K562 (cell line): ENCODE data around the gene TANK. TPM values are rescaled to one million over a fixed set of nuclear protein-coding genes. Genes with fewer than 3 reads are reported as not detected.

Source experiments
- ATAC-seq: fragments of 200-7000 bp; cut with Tn5 transposase; 3 replicates; pipeline ENCODE4 v1.9.1; 2020; ENCODE audit warnings: moderate library complexity
- BruUV-seq: library from RNA; stranded (reverse); fragments of 400-500 nt; replicated peaks from 2 replicates; lab custom pipeline; 2021; lab: Mats Ljungman, UMichigan
- CTCF ChIA-PET: fragments of 300-600 bp; formaldehyde crosslinking; extraction: SDS; loops from one replicate; lab custom pipeline; 2021; ENCODE audit warnings: low intra/inter-chr PET ratio; lab: Yijun Ruan, JAX
- POLR2A ChIA-PET: fragments of 300-600, 350-650 bp; sonication (Branson Sonifier 250); formaldehyde crosslinking; extraction: SDS; loops from one replicate; lab custom pipeline; 2021; ENCODE audit warnings: antibody characterized with exemption, inconsistent platforms; lab: Yijun Ruan, JAX
- DNase-seq, 4 experiments: peaks; one replicate each; pipeline versions ENCODE4 v3.0.0 to v3.0.0-alpha.2; 2011 to 2018; ENCODE audit warnings: low spot score in 3 of 4, mixed read lengths in 3 of 4; ENCODE audit errors: extremely low read depth in 1 of 4
- FAIRE-seq: peaks from 2 replicates; lab custom pipeline; 2011; peaks lifted over from hg19 to GRCh38; lab: Jason Lieb, UNC
- H2AFZ ChIP-seq: 2 replicates; pipeline ENCODE4 v1.6.0; 2011; ENCODE audit warnings: low read depth, low read length, control low read depth, inconsistent platforms
- H3K27ac ChIP-seq: fragments of 200-600 bp; 3 replicates; pipeline ENCODE4 v1.8.0; 2011; ENCODE audit warnings: low read depth, mild to moderate bottlenecking, control low read depth, inconsistent platforms, low read length, moderate library complexity, mixed read lengths; ENCODE audit errors: extremely low read depth
- H3K27me3 ChIP-seq, 2 experiments: fragments of 300-600 bp in 1 of 2; 2 replicates in 1 of 2; 3 replicates in 1 of 2; pipeline versions ENCODE4 v1.6.0 to v1.8.0; 2011; ENCODE audit warnings: inconsistent platforms in 2 of 2, low read length in 2 of 2, mild to moderate bottlenecking in 1 of 2, mixed read lengths in 1 of 2, moderate library complexity in 1 of 2; ENCODE audit not compliant: control insufficient read depth in 2 of 2, insufficient read depth in 2 of 2
- H3K36me3 ChIP-seq: fragments of 300-600 bp; 3 replicates; pipeline ENCODE4 v1.8.0; 2011; ENCODE audit warnings: mild to moderate bottlenecking, low read length, inconsistent platforms; ENCODE audit not compliant: control insufficient read depth, insufficient read depth
- H3K4me1 ChIP-seq, 2 experiments: fragments of 200-600 bp in 1 of 2; replicated peaks in 1 of 2; 2 replicates in 1 of 2; 3 replicates in 1 of 2; pipeline versions ENCODE4 v1.5.1 to v1.8.0; 2011; ENCODE audit warnings: inconsistent platforms in 2 of 2, low read length in 2 of 2, mild to moderate bottlenecking in 1 of 2, mixed read lengths in 1 of 2, moderate library complexity in 1 of 2; ENCODE audit not compliant: control insufficient read depth in 2 of 2, insufficient read depth in 2 of 2
- H3K4me2 ChIP-seq: 2 replicates; pipeline ENCODE4 v1.6.1; 2011; ENCODE audit warnings: low read length, control low read depth, inconsistent platforms, mixed read lengths; ENCODE audit not compliant: insufficient read depth
- H3K4me3 ChIP-seq: fragments of 200-600 bp; sonication (generic), shearing (Covaris generic); 2 replicates; pipeline ENCODE4 v1.5.1; 2016; ENCODE audit warnings: control low read depth, inconsistent platforms
- H3K79me2 ChIP-seq: fragments of 200-600 bp; 3 replicates; pipeline ENCODE4 v1.8.0; 2011; ENCODE audit warnings: low read length, inconsistent platforms; ENCODE audit not compliant: control insufficient read depth, insufficient read depth
- H3K9ac ChIP-seq, 2 experiments: 2 replicates each; pipeline versions ENCODE4 v1.6.0 to v1.6.1; 2011; ENCODE audit warnings: low read depth in 2 of 2, low read length in 2 of 2, control low read depth in 1 of 2, inconsistent platforms in 1 of 2, mild to moderate bottlenecking in 1 of 2, mixed read lengths in 1 of 2; ENCODE audit not compliant: insufficient read depth in 1 of 2
- H3K9me1 ChIP-seq: one replicate; pipeline ENCODE4 v1.6.0; 2011; ENCODE audit warnings: inconsistent platforms, mild to moderate bottlenecking, low read length, moderate library complexity; ENCODE audit not compliant: control insufficient read depth, insufficient read depth
- H3K9me3 ChIP-seq: replicated peaks from 2 replicates; pipeline ENCODE4 v1.5.1; 2011; ENCODE audit warnings: low read depth, low read length, inconsistent platforms; ENCODE audit not compliant: control insufficient read depth, insufficient read depth
- H4K20me1 ChIP-seq: replicated peaks from 2 replicates; pipeline ENCODE4 v1.6.1; 2011; ENCODE audit warnings: low read length, inconsistent platforms, mixed read lengths; ENCODE audit not compliant: control insufficient read depth, insufficient read depth
- ARID1B ChIP-seq: fragments of 450-650 bp; IDR thresholded peaks from 2 replicates; pipeline ENCODE4 v1.6.1; 2016; ENCODE audit warnings: antibody characterized with exemption, mild to moderate bottlenecking, inconsistent platforms
- C11orf30 ChIP-seq: fragments of 450-650 bp; IDR thresholded peaks from 2 replicates; pipeline ENCODE4 v1.6.1; 2016; ENCODE audit warnings: low read depth, mild to moderate bottlenecking
- NFIC ChIP-seq: fragments of 450-650 bp; IDR thresholded peaks from 2 replicates; pipeline ENCODE4 v1.6.1; 2017; ENCODE audit warnings: mild to moderate bottlenecking, inconsistent platforms
- PCBP1 ChIP-seq: fragments of 200-400 bp; formaldehyde crosslinking; IDR thresholded peaks from 2 replicates; pipeline ENCODE4 v1.6.1; 2018; ENCODE audit warnings: mild to moderate bottlenecking, low read depth, low read length; ENCODE audit not compliant: poor library complexity, severe bottlenecking
- RCOR1 ChIP-seq, 2 experiments: IDR thresholded peaks; 2 replicates each; pipeline ENCODE4 v1.6.1; 2012; ENCODE audit warnings: low read depth in 2 of 2, low read length in 2 of 2, borderline replicate concordance in 1 of 2, improper control_type of control experiment in 1 of 2
- STAT5A ChIP-seq: IDR thresholded peaks from 2 replicates; pipeline ENCODE4 v1.6.1; 2012; ENCODE audit warnings: low read length, inconsistent platforms, borderline replicate concordance
- TCFL5 ChIP-seq: fragments of 250-450 bp; sonication (Bioruptor Pico); conservative IDR thresholded peaks from 2 replicates; pipeline ENCODE4 v1.6.1; 2021; ENCODE audit warnings: mild to moderate bottlenecking, moderate library complexity, matching md5 sums
- TRIM28 ChIP-seq: fragments of 450-650 bp; IDR thresholded peaks from 2 replicates; pipeline ENCODE4 v1.6.1; 2017
- YBX1 ChIP-seq: fragments of 450-650 bp; IDR thresholded peaks from 2 replicates; pipeline ENCODE4 v1.7.1; 2016; ENCODE audit warnings: mild to moderate bottlenecking
- ZBTB8A ChIP-seq: fragments of 450-650 bp; IDR thresholded peaks from 2 replicates; pipeline ENCODE4 v1.6.1; 2018; ENCODE audit warnings: mild to moderate bottlenecking, moderate library complexity; ENCODE audit not compliant: partially characterized antibody
- ZNF282 ChIP-seq: sonication (generic); formaldehyde crosslinking; IDR thresholded peaks from 2 replicates; pipeline ENCODE4 v1.8.1; 2023; ENCODE audit warnings: missing genetic modification reagents
- ZNF707 ChIP-seq: fragments of 250-450 bp; sonication (Bioruptor Pico); conservative IDR thresholded peaks from 2 replicates; pipeline ENCODE4 v1.8.0; 2022; ENCODE audit warnings: inconsistent platforms, mild to moderate bottlenecking, moderate library complexity
- WGBS: fragments of 100-300 bp; shearing (Covaris generic); methylation state at CpG from one replicate; pipeline ENCODE4 v1.1.6; 2016; ENCODE audit warnings: low coverage, mixed read lengths; ENCODE audit not compliant: insufficient coverage; ENCODE audit errors: missing lambda C conversion rate; 5-methylcytosine and 5-hydroxymethylcytosine counted together
- in situ Hi-C: fragments of 300-500 bp; cut with MboI; formaldehyde crosslinking; loops from 4 replicates; pipeline ENCODE4 v1.15.0; 2018; ENCODE audit warnings: inconsistent platforms, mixed read lengths
- intact Hi-C: fragments of 100-400 bp; cut with micrococcal nuclease; formaldehyde crosslinking; loops from 2 replicates; pipeline ENCODE4 v1.14.2; 2022
- polyA plus RNA-seq, 8 experiments: library from polyadenylated mRNA; depleted of rRNA in 4 of 8; stranded (reverse) in 5 of 8; unstranded in 3 of 8; fragments of >200 nt; fragmentation: Nextera tagmentation in 2 of 8; fragmentation: Illumina TruSeq in 1 of 8; extraction: Ambion mirVana in 2 of 8; extraction: Trizol in 1 of 8; gene quantifications; 2 replicates each; pipeline versions ENCODE4 v1.2.1 to v1.2.3, GENCODE V29; 2011 to 2014; ENCODE audit warnings: inconsistent platforms in 1 of 8, missing spikeins in 1 of 8
- total RNA-seq, 7 experiments: library from RNA; depleted of rRNA in 6 of 7; stranded (reverse); fragments of >200 nt in 6 of 7; fragmentation: Illumina TruSeq in 2 of 7; extraction: Trizol in 2 of 7; gene quantifications; 2 replicates each; pipeline versions ENCODE4 v1.2.1 to v1.2.3, GENCODE V29; 2011 to 2021; ENCODE audit warnings: low replicate concordance in 1 of 7
- TF ChIP-seq, protein P1 (sequence below): IDR thresholded peaks from 2 replicates; pipeline ENCODE4 v1.6.1; 2014; ENCODE audit warnings: antibody characterized with exemption
- TF ChIP-seq, protein P2 (sequence below): fragments of 450-650 bp; formaldehyde crosslinking; conservative IDR thresholded peaks from 2 replicates; pipeline ENCODE4 v1.4.0; 2022; ENCODE audit warnings: mild to moderate bottlenecking, missing genetic modification characterization
- TF ChIP-seq, protein P3 (sequence below), 2 experiments: IDR thresholded peaks in 1 of 2; conservative IDR thresholded peaks in 1 of 2; 2 replicates each; pipeline ENCODE4 v1.6.1; 2016; ENCODE audit warnings: low read depth in 2 of 2, mild to moderate bottlenecking in 1 of 2, missing compliant biosample characterization in 1 of 2, missing genetic modification characterization in 1 of 2, moderate library complexity in 1 of 2
- TF ChIP-seq, protein P4 (sequence below): fragments of 250-450 bp; sonication (Bioruptor Pico); IDR thresholded peaks from 2 replicates; pipeline ENCODE4 v1.4.0; 2020

Gene TANK
- total and polyA plus RNA-seq, 9 of the 15 experiments (the other 6 are each of a cell fraction or from before 2014, with no cell fraction given) = 43.0 to 91.5 (median 54.4) TPM

DNA sequence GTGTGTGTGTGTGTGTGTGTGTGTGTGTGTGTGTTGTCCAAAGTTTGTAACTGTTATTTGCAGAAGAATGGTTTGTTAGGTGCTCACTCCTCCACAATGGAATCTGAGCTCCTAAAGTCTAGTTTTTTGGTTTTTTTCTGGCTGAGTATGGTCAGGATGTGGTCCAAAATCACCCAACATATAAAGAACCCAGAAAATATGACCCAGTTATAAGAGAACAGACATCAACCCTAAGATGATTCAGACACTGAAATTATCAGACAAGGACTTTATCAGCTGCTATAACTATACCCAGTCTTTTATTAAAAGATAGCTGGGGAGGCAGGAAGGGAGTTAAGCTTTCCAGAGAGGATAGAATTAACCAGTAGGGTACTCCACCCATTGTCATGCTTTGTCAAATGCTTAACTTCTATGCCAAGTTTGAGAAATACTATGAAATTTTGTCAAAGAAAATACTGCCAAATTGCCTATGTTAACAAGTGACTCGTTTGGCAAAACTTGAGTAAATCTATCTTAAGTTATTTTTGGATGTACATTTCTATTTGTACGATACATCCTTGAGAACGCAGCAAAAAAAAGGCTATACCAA is 57.5 kb downstream of the TANK start:
- Histone ChIP-seq H3K79me2 (no peaks in the 10 kb centered on the region), H4K20me1 (no peaks in the 10 kb centered on the region), H3K9me1 (no peaks in the 10 kb centered on the region), H3K9ac (no peak overlapping the region), H3K9me3 (no peaks in the 10 kb centered on the region), H3K4me2 (no peak overlapping the region), H2AFZ (no peak overlapping the region), H3K27me3 (no peaks in the 10 kb centered on the region), H3K36me3 (no peaks in the 10 kb centered on the region; the same call in 1 of the 3 replicates), H3K4me1 (no peaks in the 10 kb centered on the region), H3K4me3 (no peak overlapping the region), H3K27ac (no peak overlapping the region)
- intact Hi-C loops = no loop called here
- FAIRE-seq (no peak), ATAC-seq (no peak), DNase-seq (no peak)
- CTCF ChIA-PET = interaction anchor here (0.6 kb wide), 1 partner anchor 1937 kb away, joined by 3 read pairs; no protein-coding TSS in a partner anchor
- BruUV-seq = no TSS peak
- 72% methylated on average over 3 of the region's 3 CpGs for WGBS
- POLR2A ChIA-PET = interaction anchor here (1.9 kb wide), 1 partner anchor 14 kb away, joined by 5 read pairs; no protein-coding TSS in a partner anchor
- in situ Hi-C loops = no loop called here
- TF ChIP-seq, protein P1, sequence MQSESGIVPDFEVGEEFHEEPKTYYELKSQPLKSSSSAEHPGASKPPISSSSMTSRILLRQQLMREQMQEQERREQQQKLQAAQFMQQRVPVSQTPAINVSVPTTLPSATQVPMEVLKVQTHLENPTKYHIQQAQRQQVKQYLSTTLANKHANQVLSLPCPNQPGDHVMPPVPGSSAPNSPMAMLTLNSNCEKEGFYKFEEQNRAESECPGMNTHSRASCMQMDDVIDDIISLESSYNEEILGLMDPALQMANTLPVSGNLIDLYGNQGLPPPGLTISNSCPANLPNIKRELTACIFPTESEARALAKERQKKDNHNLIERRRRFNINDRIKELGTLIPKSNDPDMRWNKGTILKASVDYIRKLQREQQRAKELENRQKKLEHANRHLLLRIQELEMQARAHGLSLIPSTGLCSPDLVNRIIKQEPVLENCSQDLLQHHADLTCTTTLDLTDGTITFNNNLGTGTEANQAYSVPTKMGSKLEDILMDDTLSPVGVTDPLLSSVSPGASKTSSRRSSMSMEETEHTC = no peak
- TF ChIP-seq RCOR1 (IDR thresholded peaks at IDR 0.05; ENCODE audit: borderline replicate concordance in 1 of 2, low read depth in 2 of 2, low read length in 2 of 2) = no peak
- TF ChIP-seq C11orf30 = no peak
- TF ChIP-seq TCFL5 (CRISPR knock-in tag) = no peak
- TF ChIP-seq ZNF282 (CRISPR knock-in tag) = no peak
- TF ChIP-seq, protein P2, sequence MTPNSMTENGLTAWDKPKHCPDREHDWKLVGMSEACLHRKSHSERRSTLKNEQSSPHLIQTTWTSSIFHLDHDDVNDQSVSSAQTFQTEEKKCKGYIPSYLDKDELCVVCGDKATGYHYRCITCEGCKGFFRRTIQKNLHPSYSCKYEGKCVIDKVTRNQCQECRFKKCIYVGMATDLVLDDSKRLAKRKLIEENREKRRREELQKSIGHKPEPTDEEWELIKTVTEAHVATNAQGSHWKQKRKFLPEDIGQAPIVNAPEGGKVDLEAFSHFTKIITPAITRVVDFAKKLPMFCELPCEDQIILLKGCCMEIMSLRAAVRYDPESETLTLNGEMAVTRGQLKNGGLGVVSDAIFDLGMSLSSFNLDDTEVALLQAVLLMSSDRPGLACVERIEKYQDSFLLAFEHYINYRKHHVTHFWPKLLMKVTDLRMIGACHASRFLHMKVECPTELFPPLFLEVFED = no peak
- TF ChIP-seq NFIC = no peak
- TF ChIP-seq, protein P3, sequence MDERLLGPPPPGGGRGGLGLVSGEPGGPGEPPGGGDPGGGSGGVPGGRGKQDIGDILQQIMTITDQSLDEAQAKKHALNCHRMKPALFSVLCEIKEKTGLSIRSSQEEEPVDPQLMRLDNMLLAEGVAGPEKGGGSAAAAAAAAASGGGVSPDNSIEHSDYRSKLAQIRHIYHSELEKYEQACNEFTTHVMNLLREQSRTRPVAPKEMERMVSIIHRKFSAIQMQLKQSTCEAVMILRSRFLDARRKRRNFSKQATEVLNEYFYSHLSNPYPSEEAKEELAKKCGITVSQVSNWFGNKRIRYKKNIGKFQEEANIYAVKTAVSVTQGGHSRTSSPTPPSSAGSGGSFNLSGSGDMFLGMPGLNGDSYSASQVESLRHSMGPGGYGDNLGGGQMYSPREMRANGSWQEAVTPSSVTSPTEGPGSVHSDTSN (CRISPR knock-in tag; IDR thresholded peaks at IDR 0.05; ENCODE audit: low read depth) = no peak
- TF ChIP-seq, protein P3 (tag; conservative IDR thresholded peaks at IDR 0.05; ENCODE audit: low read depth) = no peak
- TF ChIP-seq ARID1B = no peak
- TF ChIP-seq TRIM28 = no peak
- TF ChIP-seq, protein P4, sequence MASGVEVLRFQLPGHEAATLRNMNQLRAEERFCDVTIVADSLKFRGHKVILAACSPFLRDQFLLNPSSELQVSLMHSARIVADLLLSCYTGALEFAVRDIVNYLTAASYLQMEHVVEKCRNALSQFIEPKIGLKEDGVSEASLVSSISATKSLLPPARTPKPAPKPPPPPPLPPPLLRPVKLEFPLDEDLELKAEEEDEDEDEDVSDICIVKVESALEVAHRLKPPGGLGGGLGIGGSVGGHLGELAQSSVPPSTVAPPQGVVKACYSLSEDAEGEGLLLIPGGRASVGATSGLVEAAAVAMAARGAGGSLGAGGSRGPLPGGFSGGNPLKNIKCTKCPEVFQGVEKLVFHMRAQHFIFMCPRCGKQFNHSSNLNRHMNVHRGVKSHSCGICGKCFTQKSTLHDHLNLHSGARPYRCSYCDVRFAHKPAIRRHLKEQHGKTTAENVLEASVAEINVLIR (CRISPR knock-in tag) = no peak
- no peak for TF ChIP-seq ZBTB8A
- no peak for TF ChIP-seq ZNF707 (CRISPR knock-in tag)
- TF ChIP-seq YBX1 = no peak
- no peak for TF ChIP-seq PCBP1
- TF ChIP-seq STAT5A = no peak
